LNCaP clone FGC (cell line): ENCODE results near the gene AXL.

Experiments
- DNase-seq: peaks from one replicate; pipeline ENCODE4 v3.0.0-alpha.2; 2011; ENCODE audit warnings: low read depth
- H3K4me3 ChIP-seq: 2 replicates; pipeline ENCODE4 v1.5.1; 2011; ENCODE audit warnings: mild to moderate bottlenecking, low read depth, low read length, control low read depth
- CTCF ChIP-seq: IDR thresholded peaks from 2 replicates; pipeline ENCODE4 v1.5.1; 2012; ENCODE audit warnings: mild to moderate bottlenecking; ENCODE audit not compliant: control insufficient read depth, insufficient read depth; ENCODE audit errors: extremely low read depth

Gene AXL

GRCh38 chr19:41187884-41188279 lies 31.1 kb upstream of the AXL start:
- no peak for DNase-seq
- no peak overlapping the region for H3K4me3 ChIP-seq
- TF ChIP-seq CTCF: no peak

- DNase-seq: no peak
- no peak overlapping the region for H3K4me3 ChIP-seq
- no peak for TF ChIP-seq CTCF
Observed at GRCh38 chr19:41189425-41190065, 29.5 kb upstream of the AXL start.

GRCh38 chr19:41192574-41193429 lies 26.2 kb upstream of the AXL start, which contains the start of gene CYP2S1:
Gene CYP2S1 (plus strand): TSS chr19:41193219. CDS start chr19:41193265, 46 bp downstream.
- peak within 1 kb of the TSS; percentile 4; the same call in 1 of the 2 replicates for H3K4me3 ChIP-seq
- no peak for TF ChIP-seq CTCF
- no peak for DNase-seq

GRCh38 chr19:41193430-41194156 lies 25.4 kb upstream of the AXL start:
- H3K4me3 ChIP-seq: no peak overlapping the region
- no peak for TF ChIP-seq CTCF
- no peak for DNase-seq

GRCh38 chr19:41194157-41194552 lies 24.9 kb upstream of the AXL start:
- DNase-seq: no peak
- no peak for TF ChIP-seq CTCF
- no peak overlapping the region for H3K4me3 ChIP-seq

GRCh38 chr19:41195675-41196497 lies 23.1 kb upstream of the AXL start:
- DNase-seq: no peak
- H3K4me3 ChIP-seq: no peak overlapping the region
- no peak for TF ChIP-seq CTCF
